ENCODE results near the gene CDYL.

GRCh38 chr6:4902363-4902762, 126.2 kb downstream of the CDYL start:
- TF ChIP-seq, protein P1, sequence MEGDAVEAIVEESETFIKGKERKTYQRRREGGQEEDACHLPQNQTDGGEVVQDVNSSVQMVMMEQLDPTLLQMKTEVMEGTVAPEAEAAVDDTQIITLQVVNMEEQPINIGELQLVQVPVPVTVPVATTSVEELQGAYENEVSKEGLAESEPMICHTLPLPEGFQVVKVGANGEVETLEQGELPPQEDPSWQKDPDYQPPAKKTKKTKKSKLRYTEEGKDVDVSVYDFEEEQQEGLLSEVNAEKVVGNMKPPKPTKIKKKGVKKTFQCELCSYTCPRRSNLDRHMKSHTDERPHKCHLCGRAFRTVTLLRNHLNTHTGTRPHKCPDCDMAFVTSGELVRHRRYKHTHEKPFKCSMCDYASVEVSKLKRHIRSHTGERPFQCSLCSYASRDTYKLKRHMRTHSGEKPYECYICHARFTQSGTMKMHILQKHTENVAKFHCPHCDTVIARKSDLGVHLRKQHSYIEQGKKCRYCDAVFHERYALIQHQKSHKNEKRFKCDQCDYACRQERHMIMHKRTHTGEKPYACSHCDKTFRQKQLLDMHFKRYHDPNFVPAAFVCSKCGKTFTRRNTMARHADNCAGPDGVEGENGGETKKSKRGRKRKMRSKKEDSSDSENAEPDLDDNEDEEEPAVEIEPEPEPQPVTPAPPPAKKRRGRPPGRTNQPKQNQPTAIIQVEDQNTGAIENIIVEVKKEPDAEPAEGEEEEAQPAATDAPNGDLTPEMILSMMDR (IDR thresholded peaks at IDR 0.05) = no peak
- TF ChIP-seq POLR2A (IDR thresholded peaks at IDR 0.05) (no peak), EP300 (IDR thresholded peaks at IDR 0.05) (no peak), POLR2AphosphoS5 (IDR thresholded peaks at IDR 0.05) (no peak)
